ENCODE data around the gene EHD4.

Gene EHD4

GRCh38 chr15:41865490-41866055 is 106.8 kb downstream of the EHD4 start:
- H3K4me2 ChIP-seq (ENCODE audit: insufficient read depth, low read length): no peak overlapping the region
- H3K36me3 ChIP-seq (ENCODE audit: insufficient read depth, low read length): no peaks in the 10 kb centered on the region
- no peaks in the 10 kb centered on the region for H3K9me3 ChIP-seq (ENCODE audit: insufficient read depth, low read length, severe bottlenecking)
- DNase-seq (no peak), ATAC-seq (ENCODE audit: insufficient read depth, low read depth) (no peak)
- no peak for TF ChIP-seq CTCF (IDR thresholded peaks at IDR 0.05; ENCODE audit: borderline replicate concordance, extremely low read depth, low read length, poor library complexity, severe bottlenecking)
- no peak for TF ChIP-seq EZH2 (IDR thresholded peaks at IDR 0.05; ENCODE audit: borderline replicate concordance, low read depth, low read length, severe bottlenecking)
- no peak overlapping the region for H3K9ac ChIP-seq (ENCODE audit: low read depth, low read length)
- no peak overlapping the region for H3K4me3 ChIP-seq (ENCODE audit: low read depth in 1 of 2, low read length in 2 of 2)
- no peaks in the 10 kb centered on the region for H3K79me2 ChIP-seq (ENCODE audit: insufficient read depth, low read length)
- H3K27me3 ChIP-seq (ENCODE audit: insufficient read depth, low read length, poor library complexity): no peaks in the 10 kb centered on the region
- H4K20me1 ChIP-seq (ENCODE audit: insufficient read depth, low read length): no peaks in the 10 kb centered on the region
- H2AFZ ChIP-seq (ENCODE audit: low read depth, low read length): no peak overlapping the region
- H3K27ac ChIP-seq (ENCODE audit: low read length): no peak overlapping the region
- H3K4me1 ChIP-seq (ENCODE audit: insufficient read depth, low read length): no peaks in the 10 kb centered on the region

- no peak overlapping the region for H3K27ac ChIP-seq (ENCODE audit: low read length)
- no peak for DNase-seq
Measured at GRCh38 chr15:41862515-41863116, 109.7 kb downstream of the EHD4 start.

GRCh38 chr15:41861736-41862356 is 110.5 kb downstream of the EHD4 start:
- DNase-seq: no peak
- H3K27me3 ChIP-seq (ENCODE audit: insufficient read depth, low read length, poor library complexity): no peaks in the 10 kb centered on the region

More at GRCh38 chr15:41862515-41863116, 109.7 kb downstream of the EHD4 start:
- TF ChIP-seq EZH2 (IDR thresholded peaks at IDR 0.05; ENCODE audit: borderline replicate concordance, low read depth, low read length, severe bottlenecking) (no peak), CTCF (IDR thresholded peaks at IDR 0.05; ENCODE audit: borderline replicate concordance, extremely low read depth, low read length, poor library complexity, severe bottlenecking) (no peak)
- no peaks in the 10 kb centered on the region for H3K36me3 ChIP-seq (ENCODE audit: insufficient read depth, low read length)
- H3K27me3 ChIP-seq (ENCODE audit: insufficient read depth, low read length, poor library complexity): no peaks in the 10 kb centered on the region
- no peak overlapping the region for H3K9ac ChIP-seq (ENCODE audit: low read depth, low read length)
- no peak overlapping the region for H3K4me3 ChIP-seq (ENCODE audit: low read depth in 1 of 2, low read length in 2 of 2)
- H3K79me2 ChIP-seq (ENCODE audit: insufficient read depth, low read length): no peaks in the 10 kb centered on the region
- H3K4me2 ChIP-seq (ENCODE audit: insufficient read depth, low read length): no peak overlapping the region
- no peaks in the 10 kb centered on the region for H3K4me1 ChIP-seq (ENCODE audit: insufficient read depth, low read length)
- ATAC-seq (ENCODE audit: insufficient read depth, low read depth): no peak
- H2AFZ ChIP-seq (ENCODE audit: low read depth, low read length): no peak overlapping the region
- H4K20me1 ChIP-seq (ENCODE audit: insufficient read depth, low read length): no peaks in the 10 kb centered on the region
- no peaks in the 10 kb centered on the region for H3K9me3 ChIP-seq (ENCODE audit: insufficient read depth, low read length, severe bottlenecking)

More at GRCh38 chr15:41861736-41862356, 110.5 kb downstream of the EHD4 start:
- Histone ChIP-seq H4K20me1 (ENCODE audit: insufficient read depth, low read length) (no peaks in the 10 kb centered on the region), H3K9me3 (ENCODE audit: insufficient read depth, low read length, severe bottlenecking) (no peaks in the 10 kb centered on the region), H3K4me1 (ENCODE audit: insufficient read depth, low read length) (no peaks in the 10 kb centered on the region), H3K9ac (ENCODE audit: low read depth, low read length) (no peak overlapping the region), H3K79me2 (ENCODE audit: insufficient read depth, low read length) (no peaks in the 10 kb centered on the region), H3K4me3 (ENCODE audit: low read depth in 1 of 2, low read length in 2 of 2) (no peak overlapping the region), H3K27ac (ENCODE audit: low read length) (no peak overlapping the region), H3K4me2 (ENCODE audit: insufficient read depth, low read length) (no peak overlapping the region), H2AFZ (ENCODE audit: low read depth, low read length) (no peak overlapping the region), H3K36me3 (ENCODE audit: insufficient read depth, low read length) (no peaks in the 10 kb centered on the region)
- no peak for TF ChIP-seq CTCF (IDR thresholded peaks at IDR 0.05; ENCODE audit: borderline replicate concordance, extremely low read depth, low read length, poor library complexity, severe bottlenecking)
- TF ChIP-seq EZH2 (IDR thresholded peaks at IDR 0.05; ENCODE audit: borderline replicate concordance, low read depth, low read length, severe bottlenecking): no peak
- no peak for ATAC-seq (ENCODE audit: insufficient read depth, low read depth)

Data from DND-41 (cell line).